Pons (tissue), 1 donor: ENCODE data around the gene FZR1.
"Not testable (repeated sequence)": the region's sequence is repeated elsewhere in the genome, so short reads cannot be mapped to it uniquely, and the experiment has no call there.

ENCODE experiments used
- DNase-seq: peaks from one replicate; pipeline ENCODE4 v3.0.0-alpha.2; 2016; ENCODE audit warnings: low spot score

FZR1 gene

GRCh38 chr19:3496392-3497273 is 9.5 kb upstream of the FZR1 start:
- no peak for DNase-seq

DNA sequence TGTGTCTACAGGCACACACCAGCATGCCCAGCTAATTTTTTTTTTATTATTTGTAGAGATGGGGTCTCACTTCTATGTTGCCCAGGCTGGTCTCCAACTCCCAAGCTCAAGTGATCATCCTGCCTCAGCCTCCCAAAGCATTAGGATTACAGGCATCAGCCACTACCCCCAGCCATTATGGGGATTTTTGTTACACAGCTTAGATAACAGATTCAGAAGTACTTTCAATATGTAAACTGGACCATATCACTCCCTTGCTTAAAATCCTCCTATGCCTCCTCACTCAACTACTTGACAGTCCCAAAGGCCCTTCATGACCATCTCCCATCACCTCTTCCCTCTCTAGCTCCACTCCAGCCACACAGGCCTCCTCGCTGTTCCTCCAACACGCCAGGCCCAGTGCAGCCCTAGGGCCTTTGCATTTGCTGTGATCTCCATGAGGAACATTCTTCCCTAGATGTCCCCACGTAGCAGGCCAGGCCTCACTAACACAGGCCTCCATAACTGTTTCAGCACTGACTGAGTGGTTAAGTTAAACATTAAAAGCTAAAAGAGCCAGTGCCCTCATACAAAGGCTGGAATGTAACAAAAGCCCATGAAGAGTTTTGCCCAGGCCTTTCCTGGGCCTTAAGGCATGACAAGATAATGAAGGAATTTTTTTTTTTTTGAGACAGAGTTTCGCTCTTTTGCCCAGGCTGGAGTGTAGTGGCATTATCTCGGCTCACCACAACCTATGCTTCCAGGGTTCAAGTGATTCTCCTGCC is 8.2 kb upstream of the FZR1 start:
- no peak for DNase-seq

- no peak for DNase-seq
Measured at GRCh38 chr19:3499738-3500428, 6.2 kb upstream of the FZR1 start.

DNA sequence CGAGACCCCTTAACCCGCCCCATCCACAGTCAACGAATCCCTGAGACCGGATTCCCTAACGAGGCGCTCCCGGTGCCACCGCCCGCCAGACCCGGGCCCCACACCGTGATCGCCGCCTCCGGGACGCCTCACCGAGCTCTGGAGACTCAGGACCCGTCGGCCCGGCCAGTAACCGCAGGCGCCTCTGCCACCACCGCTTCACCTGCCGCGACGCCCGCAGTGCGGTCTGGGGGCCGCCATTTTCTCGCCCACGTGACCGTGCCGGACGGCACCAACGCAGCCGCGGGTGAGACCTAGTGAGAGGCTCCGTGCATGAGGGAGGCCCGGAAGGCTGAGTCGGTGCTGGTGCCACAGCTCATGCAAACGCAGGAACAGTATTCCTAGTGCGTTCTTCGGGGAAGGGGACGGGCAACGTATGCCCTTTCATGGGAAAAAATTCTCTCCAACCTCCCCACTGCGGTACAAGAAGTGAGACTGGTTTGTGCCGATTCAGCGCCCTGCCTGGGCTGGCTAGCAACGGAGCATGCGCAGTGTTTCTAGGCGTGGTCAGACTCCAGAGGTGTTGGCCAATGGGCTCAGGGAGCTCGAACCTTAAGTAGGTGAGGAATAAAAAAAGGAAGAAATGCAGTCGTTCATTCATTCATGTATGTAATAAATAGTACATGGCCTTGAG is 5.5 kb upstream of the FZR1 start, which contains the start of gene DOHH:
Gene DOHH (minus strand): TSS at position 246 of the 673 bp plus-strand sequence. CDS start 3,860 bp downstream, outside the sequence.
- DNase-seq = peak; percentile 97

GRCh38 chr19:3501780-3502179 is 4.3 kb upstream of the FZR1 start:
- DNase-seq = no peak

- DNase-seq = no peak
Measured at GRCh38 chr19:3503036-3503572, 3.0 kb upstream of the FZR1 start.

DNA sequence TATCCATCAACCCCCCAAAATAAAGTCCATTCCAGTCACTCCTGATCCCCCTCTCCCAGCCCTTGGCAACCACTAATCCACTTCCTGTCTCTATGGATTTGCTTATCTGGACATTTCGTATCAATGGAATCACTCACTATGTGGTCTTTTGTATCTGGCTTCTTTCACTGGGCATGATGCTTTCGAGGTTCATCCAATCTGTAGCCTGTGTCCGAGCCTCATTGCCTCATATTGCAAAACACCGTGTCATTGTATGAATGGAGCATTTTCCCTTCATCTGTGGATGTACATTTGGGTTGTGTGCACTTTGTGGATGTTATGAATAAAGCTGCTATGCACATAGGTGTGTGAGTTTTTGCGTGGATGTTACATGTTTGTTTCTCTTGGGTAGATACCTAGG is 1.4 kb upstream of the FZR1 start:
- no peak for DNase-seq

DNA sequence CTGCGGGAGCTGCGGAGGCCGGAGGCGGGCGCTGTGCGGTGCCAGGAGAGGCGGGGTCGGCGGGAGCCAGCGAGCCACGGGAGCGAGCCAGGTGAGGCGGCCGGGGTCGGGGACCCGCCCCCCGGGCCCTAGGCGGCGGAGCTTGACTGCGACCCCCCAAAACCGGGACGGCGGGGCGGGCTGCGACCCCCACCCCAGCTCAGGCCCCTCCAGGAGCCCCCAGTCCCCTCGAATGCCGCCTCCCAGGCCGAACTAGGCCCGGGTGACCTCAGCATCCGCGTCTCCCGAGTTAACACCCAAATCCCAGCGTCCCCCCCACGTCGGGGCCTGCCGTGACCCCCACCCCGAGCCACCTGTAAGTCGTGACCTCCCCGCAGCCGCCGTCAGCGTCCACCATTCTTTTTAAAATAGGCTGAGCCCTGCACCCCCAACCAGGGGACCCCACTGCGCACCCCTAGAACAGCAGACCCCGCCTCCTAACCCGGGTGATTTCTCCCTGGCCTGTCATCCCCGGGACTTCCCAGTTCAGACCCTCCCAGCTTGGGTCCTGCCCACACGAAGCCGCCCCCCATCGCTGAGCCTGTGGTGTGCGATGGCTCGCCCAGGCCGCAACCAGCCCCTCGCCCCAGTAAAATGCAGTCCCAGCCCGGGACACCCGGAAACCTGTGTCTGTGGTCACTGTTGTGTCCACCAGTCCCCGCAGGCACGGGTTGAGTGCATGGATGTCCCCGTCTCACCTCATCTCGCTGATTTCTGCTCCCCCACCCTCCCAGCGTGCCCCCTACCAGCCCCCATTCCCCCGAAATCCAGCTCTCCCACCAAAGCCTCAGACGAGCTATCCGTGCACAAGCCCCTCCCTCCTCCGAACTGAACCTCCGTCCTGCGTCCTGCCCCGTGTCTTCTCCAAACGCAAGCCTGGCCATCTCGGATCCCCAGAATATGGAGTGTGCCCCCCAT is 551 bp downstream of the FZR1 start:
- no peak for DNase-seq

DNA sequence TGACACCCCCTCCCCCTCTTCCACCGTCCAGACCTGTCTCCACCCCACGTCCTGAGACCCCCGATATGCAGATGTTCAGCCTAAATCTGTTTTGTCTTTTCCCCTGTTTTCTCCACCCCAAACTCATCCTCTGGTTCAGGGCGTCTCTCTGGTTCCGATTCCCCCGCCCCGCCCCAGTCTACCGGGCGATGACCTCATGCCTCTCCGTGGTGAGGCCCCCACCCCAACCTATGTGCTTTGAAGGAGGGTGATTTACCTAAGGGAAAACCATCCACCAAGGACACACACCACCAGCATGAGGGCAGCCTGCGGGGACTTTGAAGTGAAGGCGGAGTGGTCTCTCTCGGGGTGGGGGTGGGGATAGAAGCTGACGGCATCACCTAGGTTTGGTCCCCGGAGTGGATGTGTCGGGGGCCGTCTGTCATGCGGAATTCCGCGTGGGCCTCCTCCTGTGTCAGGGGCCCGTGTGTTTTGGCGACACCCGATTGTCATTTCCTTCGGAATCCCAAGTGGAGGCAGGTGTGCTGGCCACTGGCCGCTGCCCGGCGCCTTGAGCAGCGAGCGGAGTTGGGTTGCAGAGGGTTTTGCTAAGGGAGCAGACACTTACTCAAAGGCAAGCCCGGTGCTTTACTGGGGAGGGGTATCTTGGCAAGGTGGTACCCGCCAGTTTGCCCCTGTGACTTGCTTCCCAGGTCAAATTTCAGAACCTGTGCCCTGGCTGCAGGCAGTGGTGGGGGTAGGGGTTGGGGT is 1.4 kb downstream of the FZR1 start:
- no peak for DNase-seq

GRCh38 chr19:3508121-3508661 is 2.1 kb downstream of the FZR1 start:
- not testable (repeated sequence) for DNase-seq

DNA sequence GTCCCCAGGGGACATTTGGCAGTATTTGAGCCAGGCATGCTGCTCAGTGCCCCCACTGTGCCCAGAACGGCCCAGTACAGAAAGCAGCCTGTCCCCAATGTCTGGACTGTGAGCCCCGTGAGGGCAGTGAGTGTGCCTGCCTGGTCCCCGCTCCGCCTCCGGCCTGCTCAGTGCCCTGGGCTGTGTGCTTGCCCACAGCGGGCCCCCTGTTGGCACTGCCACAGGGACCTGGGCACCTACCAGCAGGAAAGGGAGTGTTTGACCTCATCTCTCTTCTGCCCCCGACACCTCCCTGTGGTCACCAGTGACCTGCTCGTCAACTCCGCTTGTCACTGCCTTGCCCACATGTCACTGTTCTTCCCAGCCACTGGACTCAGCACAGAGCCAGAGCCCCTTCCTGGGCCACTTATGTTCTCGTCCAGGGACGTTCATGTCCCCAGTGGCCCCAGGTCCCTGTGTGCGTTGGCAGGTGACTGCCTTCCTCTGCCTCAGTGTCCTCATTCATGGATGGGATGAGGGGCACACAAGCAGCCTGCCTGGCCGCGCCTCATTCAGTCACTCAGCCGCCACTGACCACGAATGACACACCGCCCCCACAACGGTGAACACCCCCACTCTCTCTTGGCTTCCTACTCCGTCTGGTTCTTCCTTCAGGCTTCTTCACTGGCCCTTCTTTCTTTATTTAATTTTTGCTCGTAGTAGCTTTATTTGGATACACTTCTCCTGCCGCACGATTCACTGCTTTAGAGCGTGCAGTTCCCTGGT is 2.8 kb downstream of the FZR1 start:
- no peak for DNase-seq

DNA sequence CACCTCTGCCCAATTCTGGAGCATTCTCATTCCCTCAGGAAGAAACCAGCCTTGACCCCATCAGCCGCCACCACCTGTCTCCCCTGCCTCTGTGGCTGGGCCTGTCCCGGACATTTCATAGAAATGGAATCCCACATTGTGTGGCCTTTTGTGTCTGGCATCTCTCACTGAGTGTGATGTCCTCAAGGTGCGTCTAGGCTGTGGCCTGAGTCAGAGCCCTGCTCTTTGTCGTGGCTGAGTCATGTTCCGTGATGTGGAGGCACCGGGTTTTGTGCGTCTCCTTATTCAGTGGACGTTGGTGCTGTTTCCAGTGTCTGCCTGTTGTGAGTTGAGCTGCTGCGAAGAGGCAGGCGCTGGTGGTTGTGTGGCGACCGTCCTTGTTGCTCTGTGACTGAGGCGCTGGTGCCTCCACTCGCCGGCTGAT is 3.5 kb downstream of the FZR1 start:
- no peak for DNase-seq

DNA sequence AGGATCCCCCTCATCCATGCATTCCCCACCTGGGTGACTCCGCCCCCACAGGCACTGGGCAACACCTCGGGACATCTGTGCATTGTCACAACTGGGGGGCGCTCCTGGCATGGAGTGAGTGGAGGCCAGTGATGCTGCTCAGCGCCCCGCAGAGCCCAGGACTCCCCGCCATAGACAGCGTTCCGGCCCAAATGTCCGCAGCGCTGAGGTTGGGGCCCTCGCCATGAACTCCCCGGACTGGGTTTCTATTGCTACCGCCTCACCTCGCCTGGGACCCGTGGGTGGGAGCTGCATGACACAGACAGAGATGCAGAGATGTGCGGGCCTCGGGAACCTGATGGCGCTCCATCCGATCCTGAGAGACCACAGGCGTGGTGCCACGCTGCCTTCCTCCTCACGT is 4.6 kb downstream of the FZR1 start:
- no peak for DNase-seq

DNA sequence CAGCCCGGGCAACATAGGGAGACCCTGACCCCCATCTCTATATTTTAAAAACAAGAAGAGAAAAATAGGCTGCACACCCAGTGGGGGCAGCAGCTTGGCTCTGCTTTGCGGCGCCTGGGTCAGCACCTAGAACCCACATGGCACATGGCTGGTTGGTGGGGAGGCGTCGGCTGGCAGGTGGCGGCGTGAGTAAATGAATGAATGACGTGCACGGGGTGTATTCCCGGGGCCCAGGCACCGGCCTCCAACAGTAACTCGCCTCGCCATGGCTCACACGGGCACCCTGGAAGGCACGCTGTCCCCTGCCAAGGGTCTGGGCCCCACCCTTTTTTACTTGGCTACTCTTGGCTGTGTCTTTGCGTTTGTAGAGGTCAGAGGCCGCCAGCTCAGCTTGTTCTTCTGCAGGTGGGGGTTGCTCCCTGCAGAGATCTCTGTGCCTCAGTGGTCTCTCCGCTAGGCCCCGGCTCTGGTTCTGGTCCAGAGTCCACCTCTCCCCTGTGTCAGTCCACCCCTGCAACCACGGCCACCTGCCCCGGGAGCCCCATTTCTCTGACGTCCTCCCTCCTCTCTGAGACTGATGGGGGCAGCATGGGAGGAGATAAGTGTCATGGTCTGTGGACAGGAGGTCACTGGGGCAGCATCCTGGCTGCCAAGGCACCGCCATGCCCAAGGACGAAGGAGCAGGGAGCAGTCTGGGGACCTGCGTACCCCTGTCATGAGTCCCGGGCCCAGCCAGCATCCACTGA is 5.6 kb downstream of the FZR1 start:
- DNase-seq = no peak

GRCh38 chr19:3512562-3513228 is 6.6 kb downstream of the FZR1 start:
- peak; percentile 55 for DNase-seq

GRCh38 chr19:3513229-3514140 is 7.4 kb downstream of the FZR1 start:
- no peak for DNase-seq
